Spleen (tissue), 7 donors: ENCODE results near the gene OOSP2.

ENCODE experiments used
- CTCF ChIP-seq, 11 experiments: fragments of 200-600 bp in 7 of 11; fragments of 450-650 bp in 4 of 11; sonication (generic) in 4 of 11; IDR thresholded peaks in 8 of 11; conservative IDR thresholded peaks in 3 of 11; 1 replicate in 7 of 11; 2 replicates in 4 of 11; pipeline versions ENCODE4 v1.4.0 to v1.8.0; 2016 to 2021; ENCODE audit warnings: antibody characterized with exemption in 11 of 11, inconsistent platforms in 4 of 11, mild to moderate bottlenecking in 1 of 11
- POLR2A ChIP-seq, 3 donors: fragments of 450-650 bp; IDR thresholded peaks; one replicate each; pipeline ENCODE4 v1.5.1; 2017; ENCODE audit warnings: antibody characterized with exemption in 3 of 3, mild to moderate bottlenecking in 1 of 3
- donor health status: DM: no; HTN: no; CAD: no; lungs with moderate emphysema.
- donor health status: DM: no; HTN: no; CAD: no.
- donor health status: DM: no; HTN: no; CAD: no.

DNA sequence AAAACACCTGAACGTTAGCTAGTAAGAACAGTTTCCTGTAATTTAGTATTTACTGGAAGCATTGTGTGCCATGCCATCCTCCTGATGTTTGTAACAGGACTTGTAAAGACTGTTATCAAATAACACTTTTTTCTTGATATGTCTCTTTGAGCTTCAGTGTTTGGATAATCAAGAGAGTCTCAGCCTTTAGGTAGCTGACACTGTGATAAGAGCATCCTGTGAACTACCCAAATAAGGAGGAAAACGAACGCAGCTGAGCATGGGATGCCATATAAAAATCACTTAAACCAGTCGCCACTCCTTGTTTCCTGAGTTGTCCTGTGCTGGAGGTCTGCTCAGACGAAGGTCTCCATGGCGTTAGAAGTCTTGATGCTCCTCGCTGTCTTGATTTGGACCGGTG, at the start of gene OOSP2:
- TF ChIP-seq CTCF (IDR thresholded peaks at IDR 0.05 in 8 of 11, conservative IDR thresholded peaks at IDR 0.05 in 3 of 11) (no peak), POLR2A (IDR thresholded peaks at IDR 0.05) (no peak)
